HEK293 (cell line): ENCODE results near the gene FAH.

Experiments used
- CTCF ChIA-PET: fragments of 350-600 bp; formaldehyde crosslinking; extraction: SDS; loops from one replicate; lab custom pipeline; 2021; ENCODE audit warnings: antibody characterized with exemption; lab: Yijun Ruan, JAX
- POLR2A ChIA-PET: fragments of 300-600 bp; formaldehyde crosslinking; extraction: SDS; loops from one replicate; lab custom pipeline; 2020; ENCODE audit warnings: antibody characterized with exemption, inconsistent platforms; lab: Yijun Ruan, JAX
- H3K27ac ChIP-seq: fragments of 200-500 bp; sonication (Bioruptor generic); 2 replicates; pipeline ENCODE4 v1.5.1; 2014; ENCODE audit warnings: low read depth, low read length, control low read depth, inconsistent platforms; ENCODE audit errors: extremely low read depth
- H3K36me3 ChIP-seq, 2 experiments: fragments of 200-500 bp in 1 of 2; sonication (Bioruptor generic) in 1 of 2; 1 replicate in 1 of 2; 2 replicates in 1 of 2; pipeline ENCODE4 v1.5.1; 2014 to 2017; ENCODE audit warnings: inconsistent platforms in 2 of 2, low read length in 2 of 2; ENCODE audit not compliant: control insufficient read depth in 2 of 2, insufficient read depth in 1 of 2
- H3K4me1 ChIP-seq: fragments of 200-500 bp; sonication (Bioruptor generic); 2 replicates; pipeline ENCODE4 v1.5.1; 2014; ENCODE audit warnings: mild to moderate bottlenecking, low read length, inconsistent platforms; ENCODE audit not compliant: control insufficient read depth, insufficient read depth
- H3K4me3 ChIP-seq: 2 replicates; pipeline ENCODE4 v1.5.1; 2011; ENCODE audit warnings: low read depth, mild to moderate bottlenecking, control low read depth, low read length, moderate library complexity
- H3K9me3 ChIP-seq: fragments of 200-500 bp; sonication (Bioruptor generic); 2 replicates; pipeline ENCODE4 v1.5.1; 2014; ENCODE audit warnings: low read depth, low read length, inconsistent platforms; ENCODE audit not compliant: control insufficient read depth, insufficient read depth
- HIC1 ChIP-seq: fragments of 450-650 bp; formaldehyde crosslinking; IDR thresholded peaks from 2 replicates; pipeline ENCODE4 v1.5.1; 2016; ENCODE audit warnings: missing biosample characterization, missing genetic modification characterization
- HOXD13 ChIP-seq: sonication (generic); formaldehyde crosslinking; IDR thresholded peaks from 2 replicates; pipeline ENCODE4 v1.8.0; 2022; ENCODE audit warnings: missing genetic modification reagents, borderline replicate concordance
- SCRT1 ChIP-seq: fragments of 450-650 bp; formaldehyde crosslinking; IDR thresholded peaks from 2 replicates; pipeline ENCODE4 v1.5.1; 2016; ENCODE audit warnings: missing biosample characterization, missing genetic modification characterization, borderline replicate concordance
- SCRT2 ChIP-seq: fragments of 450-650 bp; formaldehyde crosslinking; IDR thresholded peaks from 2 replicates; pipeline ENCODE4 v1.5.1; 2016; ENCODE audit warnings: missing biosample characterization, missing genetic modification characterization
- SETDB1 ChIP-seq: IDR thresholded peaks from one replicate; pipeline ENCODE4 v1.6.1; 2017; ENCODE audit warnings: mild to moderate bottlenecking, low read length, moderate library complexity, mixed read lengths; ENCODE audit not compliant: insufficient read length
- ZFP37 ChIP-seq: fragments of 450-650 bp; formaldehyde crosslinking; IDR thresholded peaks from 2 replicates; pipeline ENCODE4 v1.5.1; 2016; ENCODE audit warnings: missing biosample characterization, missing genetic modification characterization
- ZNF138 ChIP-seq: fragments of 450-650 bp; formaldehyde crosslinking; IDR thresholded peaks from 2 replicates; pipeline ENCODE4 v1.5.1; 2016; ENCODE audit warnings: missing biosample characterization, missing genetic modification characterization, borderline replicate concordance
- ZNF239 ChIP-seq: fragments of 450-650 bp; formaldehyde crosslinking; IDR thresholded peaks from 2 replicates; pipeline ENCODE4 v1.5.1; 2016; ENCODE audit warnings: missing biosample characterization, missing genetic modification characterization
- ZNF248 ChIP-seq: fragments of 450-650 bp; formaldehyde crosslinking; IDR thresholded peaks from 2 replicates; pipeline ENCODE4 v1.5.1; 2017; ENCODE audit warnings: missing biosample characterization, missing genetic modification characterization
- ZNF266 ChIP-seq: fragments of 450-650 bp; formaldehyde crosslinking; IDR thresholded peaks from 2 replicates; pipeline ENCODE4 v1.5.1; 2016; ENCODE audit warnings: missing biosample characterization, missing genetic modification characterization, low read depth
- ZNF398 ChIP-seq: fragments of 450-650 bp; formaldehyde crosslinking; IDR thresholded peaks from 2 replicates; pipeline ENCODE4 v1.5.1; 2017; ENCODE audit warnings: missing biosample characterization, missing genetic modification characterization
- ZNF433 ChIP-seq: fragments of 450-650 bp; formaldehyde crosslinking; IDR thresholded peaks from 2 replicates; pipeline ENCODE4 v1.5.1; 2016; ENCODE audit warnings: missing biosample characterization, missing genetic modification characterization, low read depth
- ZNF544 ChIP-seq: fragments of 450-650 bp; formaldehyde crosslinking; IDR thresholded peaks from 2 replicates; pipeline ENCODE4 v1.5.0; 2017; ENCODE audit warnings: missing biosample characterization, missing genetic modification characterization
- ZNF549 ChIP-seq: fragments of 450-650 bp; IDR thresholded peaks from 2 replicates; pipeline ENCODE4 v1.5.1; 2018; ENCODE audit warnings: missing biosample characterization, missing genetic modification characterization, mild to moderate bottlenecking, inconsistent platforms, moderate library complexity
- ZNF600 ChIP-seq: fragments of 450-650 bp; formaldehyde crosslinking; IDR thresholded peaks from 2 replicates; pipeline ENCODE4 v1.5.1; 2016; ENCODE audit warnings: missing biosample characterization, missing genetic modification characterization
- ZNF645 ChIP-seq: fragments of 450-650 bp; formaldehyde crosslinking; IDR thresholded peaks from 2 replicates; pipeline ENCODE4; 2016; ENCODE audit warnings: missing biosample characterization, missing genetic modification characterization
- ZNF677 ChIP-seq: fragments of 450-650 bp; IDR thresholded peaks from 2 replicates; pipeline ENCODE4 v1.5.0; 2018; ENCODE audit warnings: missing biosample characterization, mild to moderate bottlenecking, missing genetic modification characterization, moderate library complexity
- TF ChIP-seq, protein P1 (sequence below): fragments of 450-650 bp; formaldehyde crosslinking; IDR thresholded peaks from 2 replicates; pipeline ENCODE4 v1.5.1; 2016; ENCODE audit warnings: missing biosample characterization, missing genetic modification characterization
- TF ChIP-seq, protein P2 (sequence below): fragments of 450-650 bp; formaldehyde crosslinking; IDR thresholded peaks from 2 replicates; pipeline ENCODE4 v1.5.1; 2016; ENCODE audit warnings: missing biosample characterization, missing genetic modification characterization

Gene FAH

GRCh38 chr15:80173022-80173759, 20.4 kb downstream of the FAH start (continued):
- TF ChIP-seq, protein P1, sequence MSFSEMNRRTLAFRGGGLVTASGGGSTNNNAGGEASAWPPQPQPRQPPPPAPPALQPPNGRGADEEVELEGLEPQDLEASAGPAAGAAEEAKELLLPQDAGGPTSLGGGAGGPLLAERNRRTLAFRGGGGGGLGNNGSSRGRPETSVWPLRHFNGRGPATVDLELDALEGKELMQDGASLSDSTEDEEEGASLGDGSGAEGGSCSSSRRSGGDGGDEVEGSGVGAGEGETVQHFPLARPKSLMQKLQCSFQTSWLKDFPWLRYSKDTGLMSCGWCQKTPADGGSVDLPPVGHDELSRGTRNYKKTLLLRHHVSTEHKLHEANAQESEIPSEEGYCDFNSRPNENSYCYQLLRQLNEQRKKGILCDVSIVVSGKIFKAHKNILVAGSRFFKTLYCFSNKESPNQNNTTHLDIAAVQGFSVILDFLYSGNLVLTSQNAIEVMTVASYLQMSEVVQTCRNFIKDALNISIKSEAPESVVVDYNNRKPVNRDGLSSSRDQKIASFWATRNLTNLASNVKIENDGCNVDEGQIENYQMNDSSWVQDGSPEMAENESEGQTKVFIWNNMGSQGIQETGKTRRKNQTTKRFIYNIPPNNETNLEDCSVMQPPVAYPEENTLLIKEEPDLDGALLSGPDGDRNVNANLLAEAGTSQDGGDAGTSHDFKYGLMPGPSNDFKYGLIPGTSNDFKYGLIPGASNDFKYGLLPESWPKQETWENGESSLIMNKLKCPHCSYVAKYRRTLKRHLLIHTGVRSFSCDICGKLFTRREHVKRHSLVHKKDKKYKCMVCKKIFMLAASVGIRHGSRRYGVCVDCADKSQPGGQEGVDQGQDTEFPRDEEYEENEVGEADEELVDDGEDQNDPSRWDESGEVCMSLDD (tag by site-specific recombination), result no peak
- TF ChIP-seq SCRT2 (tag by site-specific recombination) (peak; percentile 89), ZNF398 (tag by site-specific recombination) (no peak), ZFP37 (tag by site-specific recombination) (no peak), ZNF138 (tag by site-specific recombination) (no peak), SCRT1 (tag by site-specific recombination) (peak; percentile 62; the same call in 1 of the 2 replicates), ZNF433 (tag by site-specific recombination) (no peak), ZNF677 (no peak), ZNF248 (tag by site-specific recombination) (no peak), ZNF544 (tag by site-specific recombination) (no peak), HIC1 (tag by site-specific recombination) (peak; percentile 66)

GRCh38 chr15:80174017-80174746, 21.4 kb downstream of the FAH start:
- ChIA-PET POLR2A (interaction anchor here (1.2 kb wide), 1 partner anchor 115 kb away, joined by 4 read pairs; the partner anchor contains the start of gene ZFAND6), CTCF (interaction anchor here (0.5 to 1.8 kb wide), 11 partner anchors 8 to 742 kb away, joined by 3 to 7 read pairs (median 4); partner anchors contain the start of genes MINAR1 and ZFAND6)
- no peak overlapping the region for H3K27ac ChIP-seq
- H3K9me3 ChIP-seq, result no peaks in the 10 kb centered on the region
- no peak overlapping the region for H3K4me3 ChIP-seq
- peaks cover 0 to 31% of the 10 kb centered on the region in 2 experiments; a peak in 2 of 3 replicates for H3K36me3 ChIP-seq
- no peaks in the 10 kb centered on the region for H3K4me1 ChIP-seq
- TF ChIP-seq ZNF645 (tag by site-specific recombination), result no peak
- TF ChIP-seq SETDB1, result no peak
- no peak for TF ChIP-seq ZNF239 (tag by site-specific recombination)
- no peak for TF ChIP-seq HOXD13 (CRISPR knock-in tag)
- TF ChIP-seq ZNF248 (tag by site-specific recombination), result no peak
- no peak for TF ChIP-seq ZNF600 (tag by site-specific recombination)
- no peak for TF ChIP-seq ZNF544 (tag by site-specific recombination)
- no peak for TF ChIP-seq ZNF549 (tag by site-specific recombination)
- TF ChIP-seq ZNF266 (tag by site-specific recombination), result no peak
- TF ChIP-seq, protein P2, sequence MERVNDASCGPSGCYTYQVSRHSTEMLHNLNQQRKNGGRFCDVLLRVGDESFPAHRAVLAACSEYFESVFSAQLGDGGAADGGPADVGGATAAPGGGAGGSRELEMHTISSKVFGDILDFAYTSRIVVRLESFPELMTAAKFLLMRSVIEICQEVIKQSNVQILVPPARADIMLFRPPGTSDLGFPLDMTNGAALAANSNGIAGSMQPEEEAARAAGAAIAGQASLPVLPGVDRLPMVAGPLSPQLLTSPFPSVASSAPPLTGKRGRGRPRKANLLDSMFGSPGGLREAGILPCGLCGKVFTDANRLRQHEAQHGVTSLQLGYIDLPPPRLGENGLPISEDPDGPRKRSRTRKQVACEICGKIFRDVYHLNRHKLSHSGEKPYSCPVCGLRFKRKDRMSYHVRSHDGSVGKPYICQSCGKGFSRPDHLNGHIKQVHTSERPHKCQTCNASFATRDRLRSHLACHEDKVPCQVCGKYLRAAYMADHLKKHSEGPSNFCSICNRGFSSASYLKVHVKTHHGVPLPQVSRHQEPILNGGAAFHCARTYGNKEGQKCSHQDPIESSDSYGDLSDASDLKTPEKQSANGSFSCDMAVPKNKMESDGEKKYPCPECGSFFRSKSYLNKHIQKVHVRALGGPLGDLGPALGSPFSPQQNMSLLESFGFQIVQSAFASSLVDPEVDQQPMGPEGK, result no peak
